Lower lobe of right lung (tissue), 2 donors: ENCODE results near the gene PCP4L1. TPM values are rescaled to one million over a fixed set of nuclear protein-coding genes. Genes with fewer than 3 reads are reported as not detected.
"Not testable (repeated sequence)": the region's sequence is repeated elsewhere in the genome, so short reads cannot be mapped to it uniquely, and the experiment has no call there.

Experiments
- ATAC-seq, 2 donors: fragments of 200-7000 bp; cut with Tn5 transposase; one replicate each; pipeline ENCODE4 v1.9.1; 2020 to 2022; ENCODE audit warnings: mild to moderate bottlenecking in 2 of 2, moderate library complexity in 2 of 2
- DNase-seq: peaks from one replicate; pipeline ENCODE4 v3.0.0-alpha.2; 2020
- H3K27ac ChIP-seq: fragments of 200-600 bp; one replicate; pipeline ENCODE4 v1.8.0; 2022
- H3K27me3 ChIP-seq: fragments of 200-600 bp; one replicate; pipeline ENCODE4 v1.8.0; 2022; ENCODE audit warnings: low read depth
- H3K36me3 ChIP-seq: fragments of 200-600 bp; one replicate; pipeline ENCODE4 v1.8.0; 2022; ENCODE audit warnings: mild to moderate bottlenecking
- H3K4me1 ChIP-seq: fragments of 200-600 bp; one replicate; pipeline ENCODE4 v1.8.0; 2022
- H3K4me3 ChIP-seq: fragments of 200-600 bp; one replicate; pipeline ENCODE4 v1.8.0; 2022; ENCODE audit warnings: mild to moderate bottlenecking
- H3K9me3 ChIP-seq: fragments of 200-600 bp; one replicate; pipeline ENCODE4 v1.8.0; 2022
- intact Hi-C: fragments of 100-400 bp; cut with DNase I; formaldehyde crosslinking; loops from one replicate; pipeline ENCODE4 v1.11.0; 2022
- total RNA-seq: library from RNA; stranded (reverse); fragmentation: NEBNext Ultra II Directional; extraction: Animal tissue kit (Norgen Biotek cat#: 25700); gene quantifications from one replicate; pipeline ENCODE4 v1.2.1, GENCODE V29; 2021
- TF ChIP-seq, protein P1 (sequence below): fragments of 200-600 bp; IDR thresholded peaks from one replicate; pipeline ENCODE4 v1.8.0; 2022; ENCODE audit warnings: antibody characterized with exemption, mild to moderate bottlenecking
- donor health status: DM: no; HTN: yes; CAD: no; lungs with severe emphysema.

Gene PCP4L1
- total RNA-seq, 1 donor from 2014 or later = 8.9 TPM

DNA sequence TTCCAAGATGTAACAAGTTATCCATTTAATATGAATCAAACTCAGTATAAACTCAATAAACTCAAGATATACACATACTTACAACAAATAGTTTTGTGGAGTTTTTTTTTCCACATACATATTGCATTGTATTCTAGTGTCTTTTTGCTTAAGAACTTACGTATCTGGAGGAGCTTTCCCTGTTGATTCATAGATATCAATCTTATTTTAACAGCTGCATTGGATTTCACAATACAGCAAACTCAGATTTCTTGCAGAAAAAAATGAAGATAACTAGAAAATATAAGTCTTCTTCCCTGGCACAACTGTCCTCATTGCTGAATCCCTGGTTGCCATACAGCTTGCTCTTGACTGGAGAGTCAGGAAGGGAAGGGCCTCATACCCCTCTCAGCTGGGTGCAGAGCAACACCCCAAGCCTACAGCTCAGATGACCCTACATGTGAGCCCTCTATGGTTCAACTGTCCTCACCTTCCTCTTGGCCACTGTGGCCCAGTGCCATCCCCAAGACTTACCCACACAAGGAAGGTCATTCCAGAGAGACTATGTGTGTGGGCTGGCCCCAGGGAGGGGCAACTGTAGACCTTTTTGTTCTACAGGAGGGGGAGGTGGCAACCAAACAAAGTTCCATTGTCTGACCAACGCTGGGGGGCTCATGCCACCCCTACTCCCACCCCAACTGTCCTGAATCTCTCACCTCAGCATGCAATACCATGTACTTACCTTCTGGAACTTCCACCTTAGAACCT, 49.5 kb downstream of the PCP4L1 start:
- no peaks in the 10 kb centered on the region for H3K9me3 ChIP-seq
- no peak overlapping the region for H3K4me3 ChIP-seq
- TF ChIP-seq, protein P1, sequence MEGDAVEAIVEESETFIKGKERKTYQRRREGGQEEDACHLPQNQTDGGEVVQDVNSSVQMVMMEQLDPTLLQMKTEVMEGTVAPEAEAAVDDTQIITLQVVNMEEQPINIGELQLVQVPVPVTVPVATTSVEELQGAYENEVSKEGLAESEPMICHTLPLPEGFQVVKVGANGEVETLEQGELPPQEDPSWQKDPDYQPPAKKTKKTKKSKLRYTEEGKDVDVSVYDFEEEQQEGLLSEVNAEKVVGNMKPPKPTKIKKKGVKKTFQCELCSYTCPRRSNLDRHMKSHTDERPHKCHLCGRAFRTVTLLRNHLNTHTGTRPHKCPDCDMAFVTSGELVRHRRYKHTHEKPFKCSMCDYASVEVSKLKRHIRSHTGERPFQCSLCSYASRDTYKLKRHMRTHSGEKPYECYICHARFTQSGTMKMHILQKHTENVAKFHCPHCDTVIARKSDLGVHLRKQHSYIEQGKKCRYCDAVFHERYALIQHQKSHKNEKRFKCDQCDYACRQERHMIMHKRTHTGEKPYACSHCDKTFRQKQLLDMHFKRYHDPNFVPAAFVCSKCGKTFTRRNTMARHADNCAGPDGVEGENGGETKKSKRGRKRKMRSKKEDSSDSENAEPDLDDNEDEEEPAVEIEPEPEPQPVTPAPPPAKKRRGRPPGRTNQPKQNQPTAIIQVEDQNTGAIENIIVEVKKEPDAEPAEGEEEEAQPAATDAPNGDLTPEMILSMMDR = no peak
- ATAC-seq = no peak
- H3K27me3 ChIP-seq = no peaks in the 10 kb centered on the region
- peaks cover 26% of the 10 kb centered on the region for H3K4me1 ChIP-seq
- intact Hi-C loops = no loop called here
- H3K36me3 ChIP-seq = no peaks in the 10 kb centered on the region
- H3K27ac ChIP-seq = no peak overlapping the region
- DNase-seq = no peak

GRCh38 chr1:161309868-161310267, 51.3 kb downstream of the PCP4L1 start, which contains the start of gene MPZ:
MPZ (minus strand) TSS chr1:161309968; CDS start chr1:161309905, 63 bp downstream.
- Histone ChIP-seq H3K27me3 (no peaks in the 10 kb centered on the region), H3K4me3 (no peak within 1 kb of the TSS), H3K4me1 (peaks cover 20% of the 10 kb centered on the region), H3K36me3 (no peaks in the 10 kb centered on the region), H3K9me3 (no peaks in the 10 kb centered on the region), H3K27ac (no peak within 1 kb of the TSS)
- intact Hi-C loops = no loop called here
- TF ChIP-seq, protein P1 = no peak
- no peak for ATAC-seq
- DNase-seq = no peak

DNA sequence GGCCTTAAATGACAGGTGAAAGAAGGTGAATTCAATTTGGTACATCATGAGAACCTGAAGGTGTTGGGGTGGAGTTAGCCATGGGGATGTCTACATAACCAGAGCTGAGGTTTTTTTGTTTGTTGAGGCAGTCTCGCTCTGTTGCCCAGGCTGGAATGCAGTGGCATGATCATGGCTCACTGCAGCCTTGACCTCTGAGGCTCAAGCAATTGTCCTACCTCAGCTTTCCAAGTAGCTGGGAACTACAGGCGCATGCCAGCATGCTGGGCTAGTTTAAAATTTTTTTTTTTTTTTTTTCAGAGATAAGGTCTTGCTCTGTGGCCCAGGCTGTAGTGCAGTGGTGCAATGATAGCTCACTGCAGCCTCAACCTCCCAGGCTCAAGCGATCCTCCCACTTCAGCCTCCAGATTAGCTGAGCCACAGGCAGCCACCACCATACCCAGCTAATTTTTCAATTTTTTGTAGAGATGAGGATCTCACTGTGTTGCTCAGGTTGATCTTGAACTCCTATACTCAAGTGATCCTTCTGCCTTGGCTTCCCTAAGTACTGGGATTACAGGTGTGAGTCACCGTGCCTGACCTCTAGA, 53.1 kb downstream of the PCP4L1 start:
- no peak for ATAC-seq
- intact Hi-C loops = no loop called here

GRCh38 chr1:161313554-161314200, 55.1 kb downstream of the PCP4L1 start:
- H3K4me1 ChIP-seq = peaks cover 19% of the 10 kb centered on the region
- H3K27me3 ChIP-seq = no peaks in the 10 kb centered on the region
- intact Hi-C loops = no loop called here
- ATAC-seq = peak; percentile 18 to 43
- no peak for DNase-seq
- TF ChIP-seq, protein P1 = no peak
- H3K4me3 ChIP-seq = peak overlapping the region; percentile 97
- peak overlapping the region; percentile 97 for H3K27ac ChIP-seq
- H3K36me3 ChIP-seq = peaks cover 3% of the 10 kb centered on the region
- no peaks in the 10 kb centered on the region for H3K9me3 ChIP-seq

More for the DNA sequence above, 53.1 kb downstream of the PCP4L1 start:
- Histone ChIP-seq H3K4me3 (no peak overlapping the region), H3K4me1 (peaks cover 24% of the 10 kb centered on the region), H3K27me3 (no peaks in the 10 kb centered on the region), H3K9me3 (no peaks in the 10 kb centered on the region), H3K27ac (no peak overlapping the region), H3K36me3 (no peaks in the 10 kb centered on the region)
- TF ChIP-seq, protein P1 = no peak
- DNase-seq = no peak

DNA sequence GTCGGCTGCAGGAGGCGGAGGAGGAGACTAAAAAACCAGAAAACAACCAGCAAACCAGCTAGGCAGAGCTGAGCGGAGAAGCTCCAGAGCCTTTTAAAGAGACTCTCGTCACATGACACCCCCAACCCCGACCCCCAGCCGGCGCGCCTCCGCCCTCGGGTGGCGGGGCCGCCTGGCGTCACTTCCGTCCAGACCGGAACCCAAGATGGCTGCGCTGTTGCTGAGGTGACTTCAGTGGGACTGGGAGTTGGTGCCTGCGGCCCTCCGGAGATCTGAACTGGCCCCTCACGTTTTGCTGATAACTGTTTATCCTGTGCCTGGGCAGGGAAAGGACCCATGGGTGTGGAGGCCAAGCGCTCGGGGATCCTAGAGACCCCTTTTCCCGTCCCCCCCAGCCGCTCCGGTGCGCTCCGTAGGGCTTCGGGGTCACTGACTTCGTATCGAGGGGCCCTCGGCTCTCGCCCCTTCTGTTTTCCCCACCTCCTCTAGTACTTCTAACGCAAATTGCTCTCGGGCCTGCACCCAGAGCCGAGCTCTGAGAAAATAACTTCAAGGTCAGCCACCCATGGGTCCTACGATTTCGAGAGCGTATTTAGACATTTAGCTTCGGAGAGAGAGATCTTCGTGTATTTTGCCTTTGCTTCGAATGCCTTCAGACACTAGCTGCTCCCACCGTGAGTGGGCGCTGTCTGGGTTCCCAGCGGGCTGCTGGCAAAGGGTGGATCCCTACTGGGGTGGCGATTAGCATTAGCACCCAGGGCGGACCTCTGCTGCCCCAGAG, 55.8 kb downstream of the PCP4L1 start, which contains the start of gene SDHC:
Gene SDHC (plus strand): TSS at position 181 of the 781 bp plus-strand sequence. CDS start 25 bp downstream, at position 206.
- peak; percentile 99 to 100 for ATAC-seq
- Histone ChIP-seq H3K36me3 (peaks cover 10% of the 10 kb centered on the region), H3K4me3 (peak within 1 kb of the TSS; percentile 97), H3K27me3 (no peaks in the 10 kb centered on the region), H3K9me3 (no peaks in the 10 kb centered on the region), H3K27ac (peak within 1 kb of the TSS; percentile 97), H3K4me1 (peaks cover 19% of the 10 kb centered on the region)
- TF ChIP-seq, protein P1 = peak; percentile 15
- peak; percentile 92 for DNase-seq
- intact Hi-C loops = no loop called here

DNA sequence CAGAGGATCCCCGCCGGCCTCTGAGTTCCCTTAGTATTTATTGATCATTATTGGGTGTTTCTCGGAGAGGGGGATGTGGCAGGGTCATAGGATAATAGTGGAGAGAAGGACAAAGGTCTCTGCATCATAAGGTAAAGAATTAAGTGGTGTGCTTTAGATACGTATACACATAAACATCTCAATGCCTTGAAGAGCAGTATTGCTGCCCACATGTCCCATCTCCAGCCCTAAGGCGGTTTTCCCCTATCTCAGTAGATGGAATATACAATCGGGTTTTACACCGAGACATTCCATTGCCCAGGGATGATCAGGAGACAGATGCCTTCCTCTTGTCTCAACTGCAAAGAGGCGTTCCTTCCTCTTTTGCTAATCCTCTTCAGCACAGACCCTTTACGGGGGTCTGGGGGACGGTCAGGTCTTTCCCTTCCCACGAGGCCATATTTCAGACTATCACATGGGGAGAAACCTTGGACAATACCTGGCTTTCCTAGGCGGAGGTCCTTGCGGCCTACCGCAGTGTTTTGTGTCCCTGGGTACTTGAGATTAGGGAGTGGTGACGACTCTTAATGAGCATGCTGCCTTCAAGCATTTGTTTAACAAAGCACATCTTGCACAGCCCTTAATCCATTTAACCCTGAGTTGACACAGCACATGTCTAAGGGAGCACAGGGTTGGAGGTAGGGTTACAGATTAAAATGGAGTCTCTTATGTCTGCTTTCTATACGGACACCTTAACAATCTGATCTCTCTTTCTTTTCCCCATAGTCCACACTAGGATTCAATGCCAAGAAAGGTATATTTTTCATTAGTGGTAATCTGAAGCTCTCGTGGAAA, 57.5 kb downstream of the PCP4L1 start:
- not testable (repeated sequence) for H3K4me3 ChIP-seq

More for the DNA sequence above, 57.5 kb downstream of the PCP4L1 start:
- intact Hi-C loops, H3K27me3 ChIP-seq, DNase-seq, ATAC-seq, H3K9me3 ChIP-seq, H3K27ac ChIP-seq: not testable (repeated sequence)
- H3K4me1 ChIP-seq = peaks cover 19% of the 10 kb centered on the region
- peaks cover 15% of the 10 kb centered on the region for H3K36me3 ChIP-seq
